Activated effector memory CD4-positive, alpha-beta T cell treated with Interleukin-2 at 50 U/mL for 16 hours (primary cell): ENCODE data around the gene UAP1.

Source experiments
- DNase-seq: peaks from one replicate; pipeline ENCODE4 v3.0.0-alpha.2; 2020

The UAP1 gene

DNA sequence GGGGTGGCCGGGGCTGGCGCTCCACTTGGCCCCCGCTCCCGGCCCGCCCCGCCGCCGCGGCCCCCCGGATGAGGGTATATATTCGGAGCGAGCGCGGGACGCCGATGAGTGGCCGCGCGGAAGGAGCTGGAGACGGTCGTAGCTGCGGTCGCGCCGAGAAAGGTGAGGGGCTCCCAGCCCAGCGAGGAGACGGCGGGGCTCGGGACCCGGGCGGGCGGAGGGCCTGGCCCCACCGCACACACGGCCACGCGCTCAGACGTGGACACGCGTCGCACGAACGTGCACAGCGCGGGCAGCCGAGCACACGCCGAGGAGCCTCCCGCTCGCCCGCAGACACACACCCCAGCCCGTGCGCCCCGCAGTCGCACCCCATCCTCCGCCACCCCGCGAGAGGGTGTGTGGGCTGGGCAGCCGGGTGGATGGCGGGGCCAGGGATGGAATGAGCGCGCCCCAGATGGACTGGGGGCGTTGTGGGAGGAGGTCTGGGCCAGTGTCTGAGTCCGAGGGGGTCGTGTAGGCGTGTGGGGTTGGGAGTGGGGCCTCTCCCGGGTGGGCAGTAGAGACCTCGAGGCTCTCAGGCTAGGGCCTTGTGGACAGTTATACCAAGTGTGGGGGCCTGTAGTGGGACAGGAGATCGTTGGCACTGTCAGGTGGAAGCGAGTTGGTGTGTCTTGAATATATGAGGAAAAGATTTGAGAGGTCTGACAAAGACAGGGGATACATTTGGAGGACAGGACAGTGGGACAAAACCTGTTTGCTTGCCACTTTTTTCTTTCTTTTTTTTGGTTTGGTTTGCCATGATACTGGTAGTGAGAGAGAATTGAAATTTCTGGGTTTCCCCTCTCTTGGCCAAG is at the start of gene UAP1:
TSS of gene UAP1 (plus strand) at position 107 of the 854 bp plus-strand sequence. CDS start 4,347 bp downstream, outside the sequence.
- DNase-seq, result peak; percentile 2

- no peak for DNase-seq
These were observed 34.2 kb upstream of the UAP1 start for GRCh38 chr1:162527314-162527713.

DNA sequence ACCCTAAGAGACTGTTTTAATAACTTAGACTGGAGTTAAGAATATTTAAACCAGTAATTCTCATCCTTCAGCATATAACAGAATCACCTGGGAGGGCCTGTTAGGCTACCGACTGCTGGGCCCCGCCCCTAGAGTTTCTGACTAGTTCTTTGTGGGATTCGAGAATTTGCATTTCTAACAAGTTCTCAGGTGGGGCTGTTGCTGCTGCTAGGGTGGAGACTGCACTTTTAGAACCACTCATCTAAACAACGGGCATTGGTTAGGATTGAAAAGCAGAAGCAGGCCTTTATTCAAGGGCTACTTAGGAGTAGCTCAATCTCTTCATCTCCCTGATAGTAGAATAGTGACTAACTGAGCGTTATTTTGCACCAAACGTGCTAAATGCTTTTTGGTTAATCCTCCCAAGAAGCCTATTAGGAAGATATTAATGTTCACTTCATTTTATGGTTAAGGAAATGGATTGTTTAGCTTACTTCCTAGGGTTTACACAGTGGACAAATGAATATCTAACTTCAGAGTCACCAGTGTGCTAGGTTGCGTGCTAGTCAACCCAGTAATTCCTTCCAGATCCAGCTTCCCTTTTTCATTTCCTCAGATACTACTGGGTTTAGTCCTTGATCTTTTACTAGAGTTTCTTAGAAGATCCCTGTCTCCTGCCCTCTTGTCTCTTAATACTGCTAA is 31.1 kb upstream of the UAP1 start:
- no peak for DNase-seq

DNA sequence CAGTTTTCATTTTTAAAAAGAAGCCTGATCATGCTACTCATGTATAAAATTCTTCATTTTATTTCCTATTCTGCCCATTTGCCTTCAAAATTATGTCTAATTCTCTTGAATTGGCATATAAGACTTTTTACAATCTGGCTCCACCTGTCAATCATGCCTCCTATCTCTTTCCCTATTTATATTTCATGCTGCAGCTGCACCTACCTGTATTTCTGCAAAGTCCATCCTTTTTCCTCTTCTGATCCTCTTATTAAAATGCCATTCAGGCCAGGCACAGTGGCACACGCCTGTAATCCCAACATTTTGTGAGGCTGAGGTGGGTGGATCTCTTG is 30.6 kb upstream of the UAP1 start:
- no peak for DNase-seq

- no peak for DNase-seq
These were observed 26.0 kb upstream of the UAP1 start for GRCh38 chr1:162535501-162535900.

DNA sequence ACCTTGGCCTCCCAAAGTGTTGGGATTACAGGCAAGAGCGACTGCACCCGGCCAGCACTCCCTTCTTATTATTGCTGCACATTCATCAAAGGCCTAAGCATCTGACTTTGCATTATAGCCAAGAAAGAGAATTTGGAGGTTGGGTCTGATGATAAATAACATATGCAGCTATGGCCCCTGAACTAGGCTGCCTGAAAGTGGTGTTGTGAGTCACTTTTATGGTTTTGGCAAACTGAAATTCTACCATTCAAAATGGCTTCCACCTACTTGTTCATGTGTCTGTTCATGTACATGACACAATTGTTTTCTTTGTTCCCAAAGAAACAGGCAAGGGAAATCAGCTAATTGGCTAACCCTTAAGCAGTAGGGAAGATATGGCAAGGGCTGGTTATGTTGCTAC is 25.0 kb upstream of the UAP1 start:
- DNase-seq, result no peak

DNA sequence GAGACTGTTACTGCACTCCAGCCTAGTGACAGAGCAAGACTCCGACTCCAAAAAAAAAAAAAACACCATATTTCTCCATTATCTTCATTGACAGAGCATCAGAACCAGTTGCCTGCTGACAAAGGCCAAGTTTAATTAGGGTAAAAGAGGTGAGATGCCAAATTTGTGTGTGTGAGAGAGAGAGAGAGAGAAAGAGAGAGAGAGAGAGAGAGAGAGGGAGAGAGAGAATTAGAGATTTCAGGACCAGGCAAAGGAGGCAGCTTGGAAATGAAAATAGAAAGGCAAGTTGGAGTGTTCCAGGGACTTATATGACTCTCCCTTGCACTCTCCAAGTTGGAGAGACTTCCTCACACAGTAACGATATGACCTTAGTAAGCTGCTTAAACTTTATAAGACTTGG is 24.3 kb upstream of the UAP1 start:
- DNase-seq, result no peak

- no peak for DNase-seq
These were observed 22.6 kb upstream of the UAP1 start for GRCh38 chr1:162538815-162539431.

DNA sequence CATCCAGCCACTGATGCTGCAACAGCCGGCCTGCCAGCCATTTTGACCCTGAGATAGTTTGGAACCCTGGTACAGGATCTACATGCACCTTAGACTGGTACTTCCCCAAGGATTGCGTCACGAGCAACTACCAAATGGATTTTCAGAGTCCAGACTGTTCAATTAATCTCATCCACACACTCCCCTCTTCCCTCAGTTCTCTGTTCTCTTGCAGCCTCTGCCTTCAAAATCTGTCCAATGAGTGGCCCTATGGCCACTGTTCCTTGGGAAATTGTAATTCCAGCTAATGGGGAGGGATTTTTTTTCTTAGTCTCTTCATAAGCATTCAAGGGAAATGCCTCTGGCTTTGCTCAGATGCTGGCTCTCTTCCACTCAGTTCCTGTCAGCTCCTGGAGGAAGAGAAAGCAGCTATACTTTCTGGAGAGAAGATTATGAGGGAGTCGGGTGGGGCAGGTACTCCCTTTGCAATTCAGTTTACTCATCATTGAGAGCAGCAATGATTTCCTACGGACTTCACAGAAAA is 19.8 kb upstream of the UAP1 start:
- no peak for DNase-seq

DNA sequence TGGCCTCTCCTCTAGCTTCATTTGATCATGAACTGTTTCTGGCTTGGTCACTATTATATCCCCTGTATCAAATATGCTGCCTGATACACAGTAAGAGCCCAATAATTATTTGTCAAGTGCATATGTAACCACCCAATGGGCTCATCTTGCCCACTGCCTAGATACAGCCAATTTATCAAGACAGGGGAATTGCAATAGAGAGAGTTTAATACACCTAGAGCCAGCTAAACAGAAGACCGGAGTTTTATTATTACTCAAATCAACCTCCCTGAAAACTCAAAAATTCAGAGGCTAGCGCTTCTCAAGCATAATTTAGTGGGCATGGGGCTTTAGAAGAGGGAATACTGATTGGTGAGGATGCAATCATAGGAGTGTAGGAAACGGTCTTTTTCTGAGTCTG is 18.3 kb upstream of the UAP1 start:
- no peak for DNase-seq

- DNase-seq, result no peak
These were observed 13.4 kb upstream of the UAP1 start for GRCh38 chr1:162548170-162548569.

- no peak for DNase-seq
These were observed 12.5 kb upstream of the UAP1 start for GRCh38 chr1:162549001-162549400.

GRCh38 chr1:162550925-162551324 is 10.6 kb upstream of the UAP1 start:
- no peak for DNase-seq

DNA sequence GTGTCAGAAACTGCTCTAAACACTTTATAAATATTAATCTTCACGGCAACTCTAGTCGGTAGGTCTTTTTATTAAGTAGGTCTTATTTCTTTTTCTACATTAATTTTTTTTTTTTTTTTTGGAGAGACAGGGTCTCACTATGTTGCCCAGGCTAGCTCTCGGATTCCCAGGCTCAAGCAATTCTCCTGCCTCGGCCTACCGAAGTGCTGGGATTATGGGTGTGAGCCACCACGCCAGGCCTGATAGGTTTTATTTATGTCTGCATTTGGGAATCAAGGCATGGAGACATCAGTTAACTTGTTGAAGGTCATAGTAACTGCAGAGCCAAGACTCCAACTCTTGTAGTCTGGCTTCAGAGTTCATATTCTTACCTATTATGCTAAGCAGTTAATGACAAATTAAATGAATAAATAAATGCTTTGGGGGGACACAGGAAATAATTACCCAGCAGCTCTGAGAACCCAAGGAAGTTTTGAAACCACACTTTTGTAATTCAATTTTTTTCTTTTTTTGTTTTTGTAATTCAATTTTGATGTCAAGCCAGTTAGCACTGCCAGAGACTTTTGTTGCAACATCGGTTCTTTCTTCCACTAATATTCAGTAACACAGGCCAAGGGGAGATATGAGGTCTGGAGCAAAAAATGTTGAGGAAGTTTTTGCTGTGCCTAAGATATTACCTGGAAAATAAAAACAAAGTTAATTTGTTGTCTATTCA is 9.4 kb upstream of the UAP1 start:
- no peak for DNase-seq

DNA sequence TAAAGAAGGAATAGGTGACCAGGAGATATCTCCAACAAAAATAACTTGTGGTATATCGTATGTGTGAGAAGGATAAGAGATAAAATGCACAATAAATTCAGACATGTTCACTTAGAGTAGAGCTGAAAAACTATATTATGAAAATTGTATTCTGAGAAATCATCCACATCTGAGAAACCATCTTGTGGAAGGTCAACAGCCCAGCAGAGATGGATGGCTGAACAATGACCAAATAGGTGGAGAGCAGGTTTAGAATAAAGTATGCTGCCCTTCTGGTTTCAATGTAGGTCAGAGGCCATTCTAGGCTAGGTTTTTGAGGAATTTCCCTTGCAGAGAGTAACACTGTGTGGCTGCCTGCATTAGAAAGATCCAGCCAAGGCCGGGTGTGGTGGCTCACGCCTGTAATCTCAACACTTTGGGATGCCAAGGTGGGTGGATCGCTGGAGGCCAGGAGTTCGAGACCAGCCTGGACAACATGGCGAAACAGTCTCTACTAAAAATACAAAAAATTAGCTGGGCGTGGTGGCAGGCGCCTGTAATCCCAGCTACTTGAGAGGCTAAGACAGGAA is 8.8 kb upstream of the UAP1 start:
- no peak for DNase-seq

- no peak for DNase-seq
These were observed 7.3 kb upstream of the UAP1 start for GRCh38 chr1:162554258-162554657.

- DNase-seq, result no peak
These were observed 4.0 kb upstream of the UAP1 start for GRCh38 chr1:162557536-162557935.

GRCh38 chr1:162560303-162561036 is 1.1 kb upstream of the UAP1 start:
- no peak for DNase-seq

GRCh38 chr1:162561037-162561615 is 396 bp upstream of the UAP1 start:
- DNase-seq, result peak; percentile 96

- no peak for DNase-seq
These were observed 927 bp downstream of the UAP1 start for GRCh38 chr1:162562470-162562828.

DNA sequence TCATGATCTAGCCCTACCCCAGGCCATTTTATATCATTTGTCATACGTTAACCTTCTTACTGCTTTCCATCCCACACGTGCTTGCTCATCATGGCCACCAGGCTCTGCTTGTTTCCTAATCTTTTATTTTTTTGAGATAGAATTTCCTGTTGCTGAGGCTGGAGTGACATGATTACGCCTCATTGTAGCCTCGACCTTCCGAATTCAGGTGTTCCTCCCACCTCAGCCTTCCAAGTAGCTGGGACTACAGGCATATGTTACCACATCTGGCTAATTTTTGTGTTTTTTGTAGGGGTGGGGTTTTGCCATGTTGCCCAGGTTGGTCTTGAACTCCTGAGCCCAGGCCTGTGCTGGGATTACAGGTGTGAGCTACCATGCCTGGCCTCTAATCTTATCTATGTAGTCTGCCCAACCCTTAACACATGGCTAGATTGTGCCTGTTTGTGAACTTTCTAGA is 3.3 kb downstream of the UAP1 start:
- DNase-seq, result no peak

DNA sequence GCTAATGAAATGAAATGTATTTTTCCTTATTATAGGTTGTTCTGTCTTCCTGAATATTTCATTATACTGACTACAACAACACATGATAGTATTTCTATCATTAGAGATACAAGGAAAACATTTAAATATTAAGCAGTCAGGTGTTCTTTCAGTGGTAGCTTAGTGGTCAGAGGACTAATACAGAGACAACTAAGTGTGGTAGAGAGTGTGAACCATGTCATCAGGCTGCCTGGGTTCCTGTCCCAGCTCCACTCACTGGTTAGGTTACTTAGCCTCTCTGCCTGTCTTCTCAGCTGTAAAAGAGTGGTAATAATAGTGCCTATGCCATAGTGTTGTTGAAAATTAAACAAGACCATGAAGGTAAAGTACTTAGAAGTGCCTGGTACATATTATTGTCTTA is 3.9 kb downstream of the UAP1 start:
- no peak for DNase-seq
